Measurements from ENCODE around the gene TM9SF3. TPM values are rescaled to one million over a fixed set of nuclear protein-coding genes. Genes with fewer than 3 reads are reported as not detected.
A peak's percentile ranks its signal among the peaks of the same experiment; 100 is the strongest.

Gene TM9SF3
- 56.9 and 59.5 TPM in 2 replicates for total RNA-seq (2014; rRNA removed; shearing (Covaris generic))

GRCh38 chr10:96586419-96587263 lies at the start of gene TM9SF3:
Gene TM9SF3 (minus strand): TSS chr10:96587012. CDS start chr10:96586835, 177 bp downstream.
- peak; percentile 88 for DNase-seq (ENCODE audit: low read depth)

- no peak for DNase-seq (ENCODE audit: low read depth)
Observed at GRCh38 chr10:96636551-96636950, 49.7 kb upstream of the TM9SF3 start.

- no peak for DNase-seq (ENCODE audit: low read depth)
Observed at GRCh38 chr10:96632974-96633710, 46.3 kb upstream of the TM9SF3 start.

DNA sequence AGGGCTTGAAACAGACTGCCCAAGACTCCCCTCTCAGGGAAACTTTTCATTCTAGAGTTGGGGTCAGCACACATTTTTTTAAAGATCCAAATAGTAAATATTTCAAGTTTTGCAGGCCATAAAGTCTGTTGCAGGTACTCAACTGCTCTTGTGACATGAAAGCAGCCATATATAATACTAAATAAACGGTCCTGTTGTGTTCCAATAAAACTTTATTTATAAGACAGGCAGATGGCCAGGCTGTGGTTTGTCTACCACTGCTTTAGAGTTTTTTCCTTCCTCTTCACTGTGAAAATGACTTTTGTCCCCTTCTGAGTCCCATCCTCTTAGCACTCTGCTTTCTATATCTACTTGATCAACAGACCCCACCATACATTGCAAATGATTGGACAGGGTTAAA lies 40.5 kb upstream of the TM9SF3 start:
- DNase-seq (ENCODE audit: low read depth) = no peak

DNA sequence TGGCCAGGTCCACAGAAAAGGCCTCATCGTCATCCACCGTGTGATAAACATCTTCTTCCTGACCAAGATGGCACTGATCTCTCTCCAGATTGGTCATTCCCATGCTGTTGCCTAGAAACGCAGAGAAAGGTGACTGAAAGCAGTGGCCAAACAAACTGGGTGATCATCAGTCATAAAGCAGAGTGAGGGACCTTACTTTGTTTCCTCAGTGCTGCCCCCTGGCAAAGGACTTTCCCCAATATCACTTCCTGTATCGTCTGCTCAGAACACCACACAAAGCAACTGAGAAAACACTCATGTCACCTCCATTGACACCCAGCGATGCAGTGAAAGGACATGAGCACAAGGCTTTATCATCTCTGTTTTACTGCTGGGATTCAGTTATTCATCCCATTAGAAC lies 40.0 kb upstream of the TM9SF3 start:
- DNase-seq (ENCODE audit: low read depth) = peak; percentile 10

DNA sequence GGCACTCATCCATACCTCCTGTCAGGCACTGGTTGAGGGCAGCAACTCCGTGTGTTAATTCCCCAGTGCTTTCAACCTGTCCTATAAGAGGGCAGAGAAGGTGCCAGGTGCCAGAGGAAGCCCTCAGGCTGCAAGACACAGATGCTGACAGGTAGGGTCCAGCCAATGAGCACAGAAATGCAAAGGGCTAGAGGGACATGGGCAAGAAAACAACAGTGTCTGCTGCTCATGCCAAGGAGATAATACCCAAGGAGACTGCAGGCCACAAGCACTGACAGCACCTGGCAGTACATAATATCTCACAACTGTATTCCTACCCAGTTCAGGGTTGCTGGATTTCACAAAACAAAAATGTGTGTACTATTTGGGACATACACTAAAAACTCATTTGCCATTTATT lies 38.4 kb upstream of the TM9SF3 start:
- no peak for DNase-seq (ENCODE audit: low read depth)

DNA sequence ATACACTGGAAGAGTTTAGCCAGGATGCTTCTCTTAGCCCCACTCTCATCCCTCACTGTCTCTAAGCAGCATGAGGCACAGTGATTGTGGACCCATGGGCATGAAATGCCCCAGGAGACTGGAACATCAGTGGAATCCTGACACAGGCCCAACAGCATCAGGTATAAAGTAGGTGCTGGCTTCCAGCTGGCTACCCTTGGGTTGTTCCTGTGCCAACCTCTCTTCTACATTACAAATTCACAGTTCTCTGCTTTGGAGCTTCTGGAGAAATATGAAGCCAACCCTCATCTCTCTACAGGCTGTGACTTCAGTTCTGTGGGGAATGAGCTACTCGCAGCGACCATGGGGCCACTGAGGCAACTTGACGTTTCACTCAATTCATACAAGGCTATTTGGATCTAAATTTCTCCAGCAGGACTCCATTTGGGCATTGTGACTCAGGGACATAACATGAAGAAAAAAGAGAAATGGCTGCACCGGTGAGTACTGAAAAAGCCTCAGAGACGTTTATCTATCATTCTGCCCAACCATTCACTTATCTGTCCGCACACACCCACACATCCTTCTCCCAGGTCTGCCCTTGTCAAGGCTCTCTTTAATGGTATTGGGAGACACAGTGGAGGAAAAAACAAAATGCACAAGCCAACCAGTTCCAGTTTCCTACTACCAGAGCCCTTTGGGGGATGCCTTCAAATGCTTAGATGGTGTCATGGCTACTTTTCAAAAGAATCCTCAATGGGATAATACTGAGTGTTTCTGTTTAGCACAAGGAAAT lies 35.4 kb upstream of the TM9SF3 start:
- DNase-seq (ENCODE audit: low read depth) = no peak

- DNase-seq (ENCODE audit: low read depth) = no peak
Observed at GRCh38 chr10:96619796-96620773, 33.3 kb upstream of the TM9SF3 start.

DNA sequence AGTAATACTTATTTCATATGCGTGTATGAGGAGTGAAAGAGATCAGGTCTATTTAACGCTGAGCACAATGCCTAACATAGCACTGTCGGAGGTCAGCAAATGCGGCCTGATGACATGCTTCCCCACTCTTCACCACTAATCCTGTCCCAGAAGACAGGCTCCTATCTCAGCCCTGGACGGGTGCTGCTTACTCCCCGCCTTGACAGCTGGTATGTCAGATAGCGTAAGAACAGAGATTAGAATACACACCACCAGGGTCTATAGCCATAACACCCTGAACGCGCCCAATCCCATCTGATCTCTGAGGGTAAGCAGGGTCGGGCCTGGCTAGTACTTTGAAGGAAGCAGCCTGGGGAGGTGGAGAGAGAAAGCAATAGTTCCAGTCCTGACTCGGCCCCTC lies 32.3 kb upstream of the TM9SF3 start:
- DNase-seq (ENCODE audit: low read depth) = no peak

DNA sequence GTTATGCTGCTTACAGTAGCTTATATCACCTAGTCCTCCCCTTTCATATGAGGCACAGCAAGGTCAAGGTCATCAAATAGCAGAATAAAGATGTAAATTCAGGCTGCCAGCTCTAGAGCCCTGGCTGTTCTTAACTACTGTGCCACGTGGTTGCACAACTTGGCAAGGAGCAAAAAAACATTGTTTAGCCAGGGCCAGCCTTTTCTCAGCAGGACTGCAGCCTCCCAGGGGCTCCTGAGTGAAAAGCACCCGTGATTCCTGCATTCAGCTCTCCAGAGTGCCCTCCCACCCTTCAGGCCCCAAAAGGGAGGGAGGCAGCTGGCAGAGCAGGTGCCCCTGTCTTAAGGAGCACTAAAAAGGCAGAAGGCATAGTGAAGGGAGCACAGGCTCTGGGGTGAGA lies 31.8 kb upstream of the TM9SF3 start:
- DNase-seq (ENCODE audit: low read depth) = no peak

- no peak for DNase-seq (ENCODE audit: low read depth)
Observed at GRCh38 chr10:96616961-96617360, 30.1 kb upstream of the TM9SF3 start.

- peak; percentile 95 for DNase-seq (ENCODE audit: low read depth)
Observed at GRCh38 chr10:96614515-96614914, 27.7 kb upstream of the TM9SF3 start.

DNA sequence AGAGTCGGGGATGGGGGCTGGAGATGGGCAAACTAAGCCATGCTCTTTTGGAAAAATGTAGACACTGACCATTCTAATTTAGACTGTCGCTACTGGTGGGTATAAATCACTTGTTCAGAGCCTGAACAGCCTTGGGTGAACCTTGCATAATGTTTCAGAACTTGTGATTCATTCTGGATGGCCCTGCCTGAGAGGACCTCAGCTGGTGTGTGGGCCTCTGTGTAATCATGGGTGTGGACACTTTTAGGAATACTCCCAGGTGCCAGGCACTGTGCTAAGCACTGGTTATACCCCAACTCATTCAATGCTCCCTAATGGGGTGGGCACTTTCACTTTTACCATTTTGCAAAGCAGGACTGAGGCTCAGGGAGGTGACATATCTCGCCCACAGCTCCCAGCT lies 26.8 kb upstream of the TM9SF3 start:
- DNase-seq (ENCODE audit: low read depth) = peak; percentile 19

GRCh38 chr10:96612055-96612830 lies 25.4 kb upstream of the TM9SF3 start:
- DNase-seq (ENCODE audit: low read depth) = no peak

DNA sequence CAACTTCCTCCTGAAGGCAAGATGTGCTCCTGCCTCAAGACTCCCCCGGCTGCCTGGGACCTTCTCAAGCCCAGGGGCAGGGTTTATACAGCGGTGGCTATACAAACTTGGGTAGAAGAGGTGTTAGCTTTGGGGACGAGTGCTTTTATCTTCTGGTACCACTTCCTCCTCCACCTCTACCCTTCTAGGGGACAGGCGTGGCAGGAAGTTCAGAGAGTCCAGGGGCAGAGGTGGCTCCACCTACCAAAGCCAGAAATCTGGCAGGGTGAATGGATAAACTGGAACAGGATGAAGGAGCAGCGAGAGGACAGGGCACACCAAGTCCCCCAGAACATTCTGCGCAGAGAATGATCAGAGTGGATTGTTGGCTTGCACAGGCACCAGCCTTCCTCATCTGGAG lies 24.0 kb upstream of the TM9SF3 start:
- no peak for DNase-seq (ENCODE audit: low read depth)

DNA sequence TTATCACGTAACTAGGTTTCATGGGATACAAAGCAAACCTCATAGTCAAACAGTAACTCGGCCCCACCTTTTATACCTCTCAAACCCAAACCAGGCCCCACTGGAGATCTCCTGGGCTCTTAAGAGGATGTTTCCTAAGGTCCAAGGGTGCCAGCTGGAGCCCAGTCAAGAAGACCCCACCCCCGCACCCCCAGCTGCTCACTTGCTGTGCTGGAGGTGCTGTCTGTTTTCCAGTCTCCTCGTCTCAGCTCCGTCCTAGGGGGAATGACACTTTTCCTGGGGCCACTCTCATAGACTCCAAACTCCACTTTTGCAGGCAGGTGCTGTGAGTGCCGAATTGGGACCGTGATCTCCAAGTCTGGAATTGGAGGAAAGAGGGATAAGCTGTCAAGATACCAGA lies 22.7 kb upstream of the TM9SF3 start:
- no peak for DNase-seq (ENCODE audit: low read depth)

GRCh38 chr10:96608805-96609204 lies 22.0 kb upstream of the TM9SF3 start:
- DNase-seq (ENCODE audit: low read depth) = no peak

- DNase-seq (ENCODE audit: low read depth) = no peak
Observed at GRCh38 chr10:96608262-96608661, 21.4 kb upstream of the TM9SF3 start.

DNA sequence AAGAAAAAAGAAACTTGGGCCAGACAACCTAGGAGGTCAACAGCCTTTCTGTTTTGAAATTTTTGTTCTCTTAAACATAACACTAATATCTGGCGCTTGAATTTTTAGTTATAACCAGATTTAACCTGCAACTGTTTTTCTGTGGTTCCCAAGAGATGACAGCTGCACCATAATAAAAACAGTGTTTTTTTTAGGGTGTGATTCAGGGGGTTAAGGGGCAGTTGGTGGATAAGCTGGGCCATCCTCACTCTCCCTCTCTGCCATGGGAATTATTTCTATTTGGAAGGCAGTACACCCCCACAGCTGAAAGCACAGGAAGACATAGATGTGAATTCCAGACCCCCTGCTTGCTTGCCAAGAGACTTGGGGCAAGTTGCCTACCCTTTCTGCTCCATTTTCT lies 20.1 kb upstream of the TM9SF3 start:
- no peak for DNase-seq (ENCODE audit: low read depth)

DNA sequence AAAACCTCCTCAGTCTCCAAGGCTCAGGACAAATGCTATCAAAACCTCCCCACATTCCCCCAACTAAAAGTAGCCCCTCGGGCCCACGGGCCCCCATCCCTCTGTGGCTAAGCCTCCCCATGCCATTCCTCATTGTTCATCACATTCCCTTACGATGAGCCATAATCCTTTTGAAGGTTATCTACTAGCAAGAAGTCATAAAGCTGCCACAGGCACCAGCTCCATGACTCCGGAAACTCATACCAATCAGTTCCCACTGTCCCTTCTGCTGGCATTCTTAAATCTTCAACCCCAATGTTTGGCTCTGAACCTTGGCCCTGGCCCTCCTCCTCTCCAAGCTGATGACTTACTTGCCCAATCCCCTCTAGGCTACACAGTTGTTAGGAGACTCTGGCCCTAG lies 19.4 kb upstream of the TM9SF3 start:
- peak; percentile 74 for DNase-seq (ENCODE audit: low read depth)
